Measurements from ENCODE around the gene RPL35.

- no peak for TF ChIP-seq POLR2A (IDR thresholded peaks at IDR 0.05)
- TF ChIP-seq CTCF (IDR thresholded peaks at IDR 0.05), result no peak
Observed at GRCh38 chr9:124835026-124835557, 26.7 kb downstream of the RPL35 start.

Measured in testis (tissue), 2 donors.